Cardiac muscle cell (in vitro differentiated cells and primary cell): ENCODE results near the gene FOXE3. TPM values are rescaled to one million over a fixed set of nuclear protein-coding genes. Genes with fewer than 3 reads are reported as not detected.

ENCODE experiments used
- DNase-seq, 2 donors: peaks; one replicate each; pipeline versions ENCODE4 v3.0.0 to v3.0.0-alpha.2; 2010 to 2017; ENCODE audit warnings: low read depth in 1 of 2, low spot score in 1 of 2
- H3K27ac ChIP-seq: fragments of 200-600 bp; sonication (generic); 2 replicates; pipeline ENCODE4 v1.5.1; 2016
- H3K27me3 ChIP-seq: fragments of 200-600 bp; sonication (generic); 2 replicates; pipeline ENCODE4 v1.6.0; 2016; ENCODE audit warnings: control low read depth
- H3K36me3 ChIP-seq: fragments of 200-600 bp; sonication (generic); 2 replicates; pipeline ENCODE4 v1.5.1; 2016; ENCODE audit warnings: control low read depth
- H3K4me1 ChIP-seq: fragments of 200-600 bp; sonication (generic); 2 replicates; pipeline ENCODE4 v1.8.1; 2017; ENCODE audit warnings: low read depth, mild to moderate bottlenecking, mixed run types
- H3K4me3 ChIP-seq: fragments of 200-600 bp; sonication (generic); 2 replicates; pipeline ENCODE4 v1.5.1; 2016; ENCODE audit warnings: mild to moderate bottlenecking
- H3K9me3 ChIP-seq: fragments of 200-600 bp; sonication (generic); 2 replicates; pipeline ENCODE4 v1.5.1; 2017; ENCODE audit warnings: low read depth, mild to moderate bottlenecking, control low read depth
- CTCF ChIP-seq: IDR thresholded peaks from 2 replicates; pipeline ENCODE4 v1.5.1; 2012; ENCODE audit warnings: low read depth, mild to moderate bottlenecking, low read length
- polyA plus RNA-seq: library from polyadenylated mRNA; unstranded; fragments of >200 nt; fragmentation: Nextera tagmentation; extraction: Ambion mirVana; gene quantifications from 2 replicates; pipeline ENCODE4 v1.2.1, GENCODE V29; 2016
- total RNA-seq: library from RNA; depleted of rRNA; stranded (reverse); fragments of >200 nt; gene quantifications from 2 replicates; pipeline ENCODE4 v1.2.3, GENCODE V29; 2016

The FOXE3 gene
- total and polyA plus RNA-seq, 2 experiments from 2014 or later: not detected

DNA sequence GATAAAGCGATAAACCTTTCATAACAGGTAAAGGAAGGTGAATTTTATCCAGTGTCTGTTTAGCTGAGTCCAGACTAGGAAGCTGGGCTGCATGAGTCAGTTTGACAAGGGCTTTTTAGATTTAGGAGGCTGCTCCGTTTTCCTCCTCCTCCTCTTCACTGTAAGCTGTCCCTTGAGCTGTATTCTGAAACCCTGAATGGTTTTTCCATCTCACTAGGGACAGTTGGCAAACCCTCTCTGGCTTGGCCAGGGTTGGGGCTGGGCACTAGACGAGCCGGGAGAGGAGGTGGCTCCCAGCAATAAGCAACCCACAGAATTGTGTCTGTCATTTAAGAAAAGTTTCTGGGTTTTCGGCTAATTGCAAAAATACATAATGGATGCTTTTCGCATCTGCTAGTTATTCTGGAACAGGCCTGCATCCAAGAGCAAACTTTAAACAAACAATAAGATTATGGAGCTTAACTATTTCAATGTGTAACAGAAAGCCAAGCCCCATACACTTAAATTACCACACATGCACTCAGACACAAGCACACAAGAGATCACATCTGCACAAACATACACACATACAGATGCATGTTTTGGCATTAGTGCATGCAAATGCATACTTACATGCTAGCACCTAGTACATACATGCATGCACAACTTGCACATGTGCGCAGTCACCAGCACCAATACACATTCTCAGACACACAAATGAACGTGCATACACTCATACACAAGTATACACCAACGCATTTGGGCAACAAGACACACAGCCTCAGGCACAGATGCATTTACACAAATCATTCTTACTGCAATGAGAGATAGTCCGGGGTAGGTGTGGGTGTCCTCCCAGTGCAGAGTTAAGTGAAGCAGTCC is 27.8 kb upstream of the FOXE3 start:
- no peak for TF ChIP-seq CTCF

GRCh38 chr1:47388891-47389238 is 27.2 kb upstream of the FOXE3 start:
- Histone ChIP-seq H3K4me1 (no peaks in the 10 kb centered on the region), H3K27ac (no peak overlapping the region), H3K9me3 (no peaks in the 10 kb centered on the region), H3K36me3 (no peaks in the 10 kb centered on the region), H3K27me3 (peaks cover 22% of the 10 kb centered on the region), H3K4me3 (no peak overlapping the region)
- DNase-seq: peak; percentile 64 to 72
- peak; percentile 86 for TF ChIP-seq CTCF

More for the DNA sequence above, 27.8 kb upstream of the FOXE3 start:
- no peaks in the 10 kb centered on the region for H3K36me3 ChIP-seq
- no peak overlapping the region for H3K27ac ChIP-seq
- no peak overlapping the region for H3K4me3 ChIP-seq
- no peak for DNase-seq
- no peaks in the 10 kb centered on the region for H3K4me1 ChIP-seq
- H3K27me3 ChIP-seq: peaks cover 16% of the 10 kb centered on the region
- no peaks in the 10 kb centered on the region for H3K9me3 ChIP-seq

DNA sequence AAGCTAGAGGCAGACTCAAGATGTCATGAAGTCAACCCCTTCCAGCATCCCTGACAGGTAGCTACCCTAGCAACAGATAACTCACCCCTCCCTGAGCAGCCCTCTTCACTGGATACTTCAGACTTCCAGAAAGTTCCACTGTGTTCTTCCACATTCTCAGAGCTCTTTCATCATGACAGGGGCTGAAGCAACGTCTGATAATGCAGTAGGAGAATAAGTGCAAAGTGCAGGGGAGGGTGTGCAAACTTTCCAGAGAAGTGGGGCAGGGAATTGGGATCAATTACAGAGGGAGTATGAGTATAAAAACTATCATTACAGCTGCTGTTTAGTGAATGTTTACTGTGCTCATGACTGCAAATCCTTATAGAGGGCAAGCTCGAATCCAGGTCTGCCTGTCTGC is 26.4 kb upstream of the FOXE3 start:
- H3K36me3 ChIP-seq: no peaks in the 10 kb centered on the region
- H3K27ac ChIP-seq: no peak overlapping the region
- H3K4me3 ChIP-seq: no peak overlapping the region
- H3K27me3 ChIP-seq: peaks cover 29% of the 10 kb centered on the region
- H3K4me1 ChIP-seq: no peaks in the 10 kb centered on the region
- H3K9me3 ChIP-seq: no peaks in the 10 kb centered on the region
- TF ChIP-seq CTCF: no peak
- DNase-seq: no peak

GRCh38 chr1:47390843-47391242 is 25.2 kb upstream of the FOXE3 start:
- Histone ChIP-seq H3K9me3 (no peaks in the 10 kb centered on the region), H3K4me3 (no peak overlapping the region), H3K36me3 (no peaks in the 10 kb centered on the region), H3K27me3 (peaks cover 40% of the 10 kb centered on the region), H3K4me1 (no peaks in the 10 kb centered on the region), H3K27ac (no peak overlapping the region)
- DNase-seq: no peak
- TF ChIP-seq CTCF: no peak

DNA sequence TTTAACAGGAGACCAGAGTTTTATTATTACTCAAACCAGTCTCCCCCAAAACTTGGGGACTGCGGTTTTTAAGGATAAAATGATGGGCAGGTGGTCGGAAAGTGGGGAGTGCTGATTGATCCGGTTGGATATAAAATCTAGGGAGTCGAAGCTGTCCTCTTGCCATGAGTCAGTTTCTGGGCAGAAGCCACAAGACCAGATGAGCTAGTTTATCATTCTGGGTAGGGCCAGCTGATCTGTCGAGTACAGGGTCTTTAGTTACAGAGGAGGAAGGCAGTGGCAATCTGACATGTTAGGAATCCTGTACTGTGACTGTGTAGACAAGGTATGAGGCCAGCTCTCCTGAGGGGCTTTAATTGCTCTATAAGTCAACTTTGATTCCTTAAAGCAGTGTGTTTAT is 22.9 kb upstream of the FOXE3 start:
- Histone ChIP-seq H3K27me3 (peaks cover 56% of the 10 kb centered on the region), H3K36me3 (no peaks in the 10 kb centered on the region), H3K4me1 (no peaks in the 10 kb centered on the region), H3K27ac (no peak overlapping the region), H3K4me3 (no peak overlapping the region), H3K9me3 (no peaks in the 10 kb centered on the region)
- DNase-seq: no peak
- no peak for TF ChIP-seq CTCF
